Kidney epithelial cell (primary cell): ENCODE results near the gene ABHD2. TPM values are rescaled to one million over a fixed set of nuclear protein-coding genes. Genes with fewer than 3 reads are reported as not detected.
"Not testable (repeated sequence)": the region's sequence is repeated elsewhere in the genome, so short reads cannot be mapped to it uniquely, and the experiment has no call there.

Experiments used
- DNase-seq: peaks from one replicate; pipeline ENCODE4 v3.0.0-alpha.2; 2010; ENCODE audit warnings: low read depth
- H3K27me3 ChIP-seq: 2 replicates; pipeline ENCODE4 v1.6.0; 2011; ENCODE audit warnings: low read length; ENCODE audit not compliant: control insufficient read depth, insufficient read depth
- H3K36me3 ChIP-seq: 2 replicates; pipeline ENCODE4 v1.5.1; 2011; ENCODE audit warnings: low read length; ENCODE audit not compliant: control insufficient read depth, insufficient read depth
- H3K4me3 ChIP-seq: 2 replicates; pipeline ENCODE4 v1.5.1; 2011; ENCODE audit warnings: low read depth, mild to moderate bottlenecking, control low read depth, low read length
- CTCF ChIP-seq: IDR thresholded peaks from 2 replicates; pipeline ENCODE4 v1.5.1; 2011; ENCODE audit warnings: mild to moderate bottlenecking, moderate library complexity, low read length, control low read depth, inconsistent platforms; ENCODE audit not compliant: insufficient read depth, poor library complexity, severe bottlenecking
- total RNA-seq: library from RNA; depleted of rRNA; stranded (reverse); fragments of >200 nt; gene quantifications from 2 replicates; pipeline ENCODE4 v1.2.3, GENCODE V29; 2015

ABHD2 gene
- total RNA-seq, 1 donor from 2014 or later: 39.7 TPM

DNA sequence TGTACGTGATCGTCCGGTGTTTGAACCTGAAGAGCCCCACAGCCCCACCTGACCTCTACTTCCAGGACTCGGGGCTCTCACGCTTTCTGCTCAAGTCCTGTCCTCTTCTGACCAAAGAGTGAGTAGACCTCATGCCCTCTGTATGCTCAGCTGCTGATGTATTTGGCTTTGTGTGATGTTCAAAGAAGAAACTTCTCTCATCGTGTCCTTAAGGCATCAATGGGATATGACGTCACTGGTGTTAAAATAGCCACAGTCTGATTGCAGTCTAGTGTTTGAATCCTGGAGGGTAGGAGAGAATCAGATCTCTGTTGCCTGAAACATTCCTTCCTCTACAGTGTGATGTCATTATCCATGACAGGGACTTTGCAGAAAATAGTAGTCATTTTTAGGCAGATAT lies 28.1 kb downstream of the ABHD2 start:
- DNase-seq: no peak
- H3K36me3 ChIP-seq: peaks cover 1% of the 10 kb centered on the region
- no peak for TF ChIP-seq CTCF

DNA sequence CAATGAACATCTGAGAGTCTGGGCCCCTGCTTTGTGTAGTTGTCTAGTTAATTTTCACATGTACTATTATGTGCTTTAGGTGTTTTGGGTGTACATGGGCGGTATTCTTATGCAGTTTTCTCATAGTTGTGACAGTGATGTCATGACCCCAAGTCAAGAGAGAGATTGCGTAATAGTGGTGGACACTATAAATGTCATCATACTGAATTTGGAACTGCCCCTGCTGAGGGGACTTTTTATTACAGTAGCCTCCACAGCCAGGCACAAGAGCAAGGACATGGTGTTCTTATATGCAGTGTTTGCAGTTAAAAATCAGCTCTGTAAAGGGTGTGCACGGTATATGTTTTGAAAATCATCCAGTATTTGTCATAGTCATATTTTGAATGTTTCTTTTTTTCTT lies 29.5 kb downstream of the ABHD2 start:
- Histone ChIP-seq H3K27me3 (no peaks in the 10 kb centered on the region), H3K4me3 (no peak overlapping the region), H3K36me3 (peaks cover 1% of the 10 kb centered on the region)
- TF ChIP-seq CTCF: no peak
- DNase-seq: no peak

More for the DNA sequence above, 28.1 kb downstream of the ABHD2 start:
- Histone ChIP-seq H3K4me3 (no peak overlapping the region), H3K27me3 (no peaks in the 10 kb centered on the region)

DNA sequence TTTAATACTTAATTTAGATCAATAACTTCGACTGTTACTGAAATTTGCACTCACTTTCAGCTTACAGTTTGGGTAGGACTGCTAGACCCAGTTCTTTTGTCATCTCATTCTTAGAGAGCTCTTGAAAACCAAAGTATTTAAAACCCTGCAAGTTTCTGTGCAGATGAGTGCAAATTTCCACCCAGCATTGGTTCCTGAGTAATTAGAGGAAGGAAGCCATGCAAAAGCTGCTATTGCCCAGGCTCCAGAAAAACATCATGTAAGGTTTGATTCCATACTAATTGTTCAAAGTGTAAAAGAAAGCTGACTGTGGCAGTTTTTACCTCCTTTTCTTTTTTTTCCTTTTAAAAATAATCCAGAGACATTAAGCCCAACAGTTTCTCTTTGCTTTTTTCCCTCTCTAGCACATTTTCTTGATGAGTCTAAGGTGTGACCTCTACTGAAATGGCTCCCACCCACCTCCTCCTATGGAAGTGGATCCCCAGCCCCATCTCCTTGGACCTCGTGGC lies 30.3 kb downstream of the ABHD2 start:
- DNase-seq: no peak
- no peak for TF ChIP-seq CTCF
- H3K36me3 ChIP-seq: peaks cover 1% of the 10 kb centered on the region
- H3K4me3 ChIP-seq: no peak overlapping the region
- H3K27me3 ChIP-seq: no peaks in the 10 kb centered on the region

DNA sequence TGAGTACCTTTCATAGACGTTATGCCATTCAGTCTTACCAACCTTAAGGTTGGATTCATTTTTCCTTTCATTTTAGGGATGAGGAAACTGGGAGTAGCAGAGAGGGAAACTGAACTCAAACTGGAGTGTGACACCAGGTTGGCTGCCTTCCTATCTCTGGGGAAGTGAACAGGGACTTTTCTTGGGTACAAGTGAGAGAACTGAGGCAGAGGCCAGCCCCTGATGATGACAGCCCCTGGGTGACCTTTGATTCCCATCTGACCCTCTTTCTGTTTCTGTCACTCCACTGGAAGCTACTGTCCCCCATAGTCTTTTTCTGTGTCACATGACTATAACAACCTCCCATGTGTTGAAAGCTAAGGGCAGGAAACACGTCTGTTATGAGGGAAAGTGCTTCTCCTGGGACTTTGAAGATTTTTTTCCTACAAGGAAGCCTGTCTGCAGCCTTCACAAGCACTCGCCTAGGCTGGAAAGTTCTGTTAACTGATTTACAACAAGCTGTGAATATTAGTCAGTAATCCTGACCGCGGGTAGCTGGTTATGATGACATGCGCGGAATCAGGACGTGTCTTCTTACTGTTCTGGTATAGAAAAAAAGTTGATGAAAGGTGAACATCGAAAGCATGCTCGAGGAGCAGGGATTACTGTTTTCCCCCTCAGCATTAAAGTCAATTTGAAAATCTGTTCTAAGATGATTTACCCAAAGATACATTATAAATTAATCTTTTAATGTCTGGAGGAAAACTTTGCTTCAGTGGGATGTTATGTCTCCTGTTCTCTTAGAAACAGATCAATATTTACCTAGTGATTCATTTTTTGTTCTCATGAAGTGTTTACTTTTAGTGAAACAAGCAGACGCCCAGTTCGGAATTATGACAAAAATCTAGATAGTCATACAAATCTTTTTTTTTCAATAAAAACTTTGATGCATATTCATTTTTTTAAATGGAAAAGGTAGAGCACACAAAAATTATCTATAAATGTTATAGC lies 31.5 kb downstream of the ABHD2 start:
- DNase-seq: no peak
- H3K27me3 ChIP-seq: no peaks in the 10 kb centered on the region
- peaks cover 1% of the 10 kb centered on the region for H3K36me3 ChIP-seq
- TF ChIP-seq CTCF: no peak
- no peak overlapping the region for H3K4me3 ChIP-seq

DNA sequence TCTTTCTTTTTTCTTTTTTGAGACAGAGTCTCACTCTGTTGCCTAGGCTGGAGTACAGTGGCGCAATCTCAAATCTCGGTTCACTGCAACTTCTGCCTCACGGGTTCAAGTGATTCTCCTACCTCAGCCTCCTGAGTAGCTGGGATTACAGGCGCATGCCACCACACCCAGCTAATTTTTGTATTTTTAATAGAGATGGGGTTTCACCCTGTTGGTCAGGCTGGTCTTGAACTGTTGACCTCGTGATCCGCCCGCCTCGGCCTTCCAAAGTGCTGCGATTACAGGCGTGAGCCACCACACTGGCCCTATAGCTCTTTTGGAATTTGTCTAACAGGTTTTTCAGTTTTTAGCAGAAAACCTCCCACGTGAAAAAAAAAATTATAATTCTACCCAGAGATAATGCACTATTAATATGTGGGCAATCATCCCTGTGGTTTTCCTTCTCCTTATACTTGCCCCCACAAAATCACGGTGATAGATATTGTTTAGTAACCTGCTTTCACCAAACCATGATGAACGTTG lies 32.3 kb downstream of the ABHD2 start:
- not testable (repeated sequence) for DNase-seq, H3K36me3 ChIP-seq, H3K27me3 ChIP-seq, H3K4me3 ChIP-seq

GRCh38 chr15:89121414-89121813 lies 33.2 kb downstream of the ABHD2 start:
- H3K36me3 ChIP-seq: peaks cover 1% of the 10 kb centered on the region
- TF ChIP-seq CTCF: no peak
- DNase-seq: no peak
- no peaks in the 10 kb centered on the region for H3K27me3 ChIP-seq
- H3K4me3 ChIP-seq: no peak overlapping the region
